GM12865 (cell line): ENCODE measurements around the gene KCNJ12.
"Not testable (repeated sequence)": the region's sequence is repeated elsewhere in the genome, so short reads cannot be mapped to it uniquely, and the experiment has no call there.

Source experiments
- DNase-seq: peaks from one replicate; pipeline ENCODE4 v3.0.0; 2010; ENCODE audit warnings: low read depth
- H3K4me3 ChIP-seq: 2 replicates; pipeline ENCODE4 v1.5.1; 2011; ENCODE audit warnings: mild to moderate bottlenecking, low read depth, low read length, control low read depth
- TF ChIP-seq, protein P1 (sequence below): IDR thresholded peaks from 2 replicates; pipeline ENCODE4 v1.5.1; 2011; ENCODE audit warnings: low read length, control low read depth, low read depth, inconsistent platforms; ENCODE audit not compliant: insufficient read depth; ENCODE audit errors: missing control alignments

The KCNJ12 gene

GRCh38 chr17:21399474-21400186 is 23.5 kb downstream of the KCNJ12 start:
- DNase-seq, result no peak

DNA sequence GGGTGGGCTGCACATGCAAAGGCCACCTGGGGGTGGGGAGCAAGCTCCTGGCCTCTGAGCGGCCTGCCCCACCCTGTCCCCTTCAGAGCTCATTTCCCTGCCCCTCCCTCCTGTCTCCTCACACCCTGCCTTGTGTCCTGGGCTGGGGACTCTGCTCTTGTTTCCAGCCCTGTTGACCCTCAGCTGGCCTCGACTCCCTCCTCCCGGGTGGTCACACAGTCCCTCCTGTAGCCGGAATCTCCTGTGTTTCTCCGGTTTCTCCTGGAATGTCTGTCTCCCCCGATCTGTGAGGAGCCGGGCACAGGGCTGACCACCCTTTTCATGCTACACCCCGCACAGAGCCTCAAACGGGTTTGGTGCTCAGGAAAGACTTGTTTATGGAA is 24.0 kb downstream of the KCNJ12 start:
- not testable (repeated sequence) for DNase-seq

More at GRCh38 chr17:21399474-21400186, 23.5 kb downstream of the KCNJ12 start:
- no peak overlapping the region for H3K4me3 ChIP-seq
- TF ChIP-seq, protein P1, sequence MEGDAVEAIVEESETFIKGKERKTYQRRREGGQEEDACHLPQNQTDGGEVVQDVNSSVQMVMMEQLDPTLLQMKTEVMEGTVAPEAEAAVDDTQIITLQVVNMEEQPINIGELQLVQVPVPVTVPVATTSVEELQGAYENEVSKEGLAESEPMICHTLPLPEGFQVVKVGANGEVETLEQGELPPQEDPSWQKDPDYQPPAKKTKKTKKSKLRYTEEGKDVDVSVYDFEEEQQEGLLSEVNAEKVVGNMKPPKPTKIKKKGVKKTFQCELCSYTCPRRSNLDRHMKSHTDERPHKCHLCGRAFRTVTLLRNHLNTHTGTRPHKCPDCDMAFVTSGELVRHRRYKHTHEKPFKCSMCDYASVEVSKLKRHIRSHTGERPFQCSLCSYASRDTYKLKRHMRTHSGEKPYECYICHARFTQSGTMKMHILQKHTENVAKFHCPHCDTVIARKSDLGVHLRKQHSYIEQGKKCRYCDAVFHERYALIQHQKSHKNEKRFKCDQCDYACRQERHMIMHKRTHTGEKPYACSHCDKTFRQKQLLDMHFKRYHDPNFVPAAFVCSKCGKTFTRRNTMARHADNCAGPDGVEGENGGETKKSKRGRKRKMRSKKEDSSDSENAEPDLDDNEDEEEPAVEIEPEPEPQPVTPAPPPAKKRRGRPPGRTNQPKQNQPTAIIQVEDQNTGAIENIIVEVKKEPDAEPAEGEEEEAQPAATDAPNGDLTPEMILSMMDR, result no peak

DNA sequence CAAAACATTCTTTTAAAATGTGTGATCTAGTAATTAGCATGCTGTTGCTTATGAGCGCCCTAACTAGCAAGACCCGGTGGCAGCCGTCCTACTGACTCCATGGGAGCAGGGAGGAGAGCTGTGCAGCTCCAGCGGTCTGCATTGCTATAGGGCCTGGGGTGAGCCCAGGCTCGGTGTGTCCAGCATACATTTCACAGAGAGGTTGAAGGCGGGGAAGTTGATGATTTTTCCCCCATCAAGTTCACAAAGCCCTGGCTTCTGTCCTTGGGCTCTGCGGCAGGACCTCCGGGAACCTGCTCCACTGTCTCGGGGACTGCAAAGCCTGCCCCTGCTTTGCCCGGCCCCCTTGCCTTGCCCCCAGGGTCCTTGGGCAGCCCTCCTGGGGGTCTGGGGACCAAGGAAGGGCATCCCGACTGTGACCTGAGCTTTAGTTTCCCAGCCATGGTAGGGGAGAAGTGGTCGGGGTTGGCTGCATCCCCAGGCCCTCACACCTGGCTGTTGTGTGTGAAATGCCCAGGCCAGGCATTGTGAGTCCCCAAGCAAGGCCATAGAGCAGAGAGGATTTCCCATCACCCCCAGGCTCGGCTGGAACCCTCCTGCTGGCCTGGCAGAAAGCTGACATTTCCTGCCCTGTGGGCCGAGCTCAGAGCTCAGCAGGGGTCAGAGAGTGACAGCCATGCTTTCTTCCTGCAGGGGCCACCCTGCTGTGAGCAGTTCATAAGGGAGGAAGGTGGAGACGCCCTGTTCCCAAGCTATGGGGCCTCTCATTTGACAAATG is 24.8 kb downstream of the KCNJ12 start:
- TF ChIP-seq, protein P1, result no peak
- DNase-seq, result no peak
- H3K4me3 ChIP-seq, result no peak overlapping the region

More for the DNA sequence above, 24.0 kb downstream of the KCNJ12 start:
- H3K4me3 ChIP-seq, result not testable (repeated sequence)

DNA sequence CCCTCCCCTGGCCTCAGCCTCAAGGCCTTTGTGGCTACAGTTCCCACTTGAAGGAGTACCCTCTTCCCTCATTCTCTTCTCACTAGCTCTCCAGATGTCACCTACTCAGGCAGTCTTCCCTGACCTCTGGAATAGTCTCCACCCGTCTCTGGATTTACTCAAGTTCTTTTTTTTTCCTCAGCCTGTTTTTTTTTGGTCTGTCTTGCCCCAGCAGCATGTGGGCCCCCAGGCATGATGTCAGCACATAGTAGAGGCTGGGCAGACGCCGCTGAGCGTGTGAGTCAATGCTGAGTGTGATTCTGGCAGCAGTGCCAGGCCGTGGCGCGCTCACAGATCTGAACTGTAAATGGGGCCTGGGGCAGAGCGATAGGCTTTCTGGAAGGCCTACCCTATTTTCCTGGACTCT is 26.0 kb downstream of the KCNJ12 start:
- not testable (repeated sequence) for DNase-seq, H3K4me3 ChIP-seq

DNA sequence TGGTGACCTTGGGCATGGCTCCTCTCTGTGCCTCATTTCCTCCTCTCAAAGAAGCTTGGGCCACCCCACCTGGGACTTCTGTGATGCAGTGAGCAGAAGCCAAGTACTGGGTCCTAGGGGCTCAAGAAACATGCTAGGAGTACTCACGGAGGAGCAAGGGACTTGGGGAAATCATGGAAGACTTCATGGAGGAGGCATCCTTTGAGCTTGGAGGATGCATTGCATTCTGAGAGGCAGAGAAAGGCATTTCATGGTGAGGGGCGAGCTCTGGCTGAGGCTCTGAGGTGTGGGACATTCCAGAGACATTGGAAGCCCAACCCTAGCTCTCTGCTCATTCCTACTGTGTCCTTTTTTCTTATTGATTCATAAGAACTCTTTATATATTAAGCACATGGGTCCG is 26.8 kb downstream of the KCNJ12 start:
- not testable (repeated sequence) for H3K4me3 ChIP-seq, DNase-seq

DNA sequence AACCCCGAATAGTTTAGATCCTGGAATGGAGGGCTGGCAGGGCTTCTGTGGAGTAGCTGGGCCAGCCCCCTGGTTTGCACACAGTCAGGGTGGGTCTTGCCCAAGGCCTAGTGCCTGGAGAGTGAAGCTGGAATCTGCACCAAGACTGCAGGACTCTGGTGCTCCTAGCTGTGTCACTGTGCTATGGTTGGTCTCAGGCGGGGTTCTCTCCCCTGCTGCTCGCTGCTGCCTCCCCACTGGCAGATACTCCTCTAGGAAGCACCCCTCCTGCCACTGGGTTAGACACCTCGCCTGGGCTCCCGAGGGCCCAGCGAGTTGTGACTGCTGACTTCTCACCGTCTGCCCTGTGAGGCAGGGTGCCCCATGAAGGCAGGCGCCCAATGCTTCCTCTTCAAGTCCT is 27.9 kb downstream of the KCNJ12 start:
- H3K4me3 ChIP-seq, DNase-seq: not testable (repeated sequence)

GRCh38 chr17:21404539-21404938 is 28.4 kb downstream of the KCNJ12 start:
- not testable (repeated sequence) for H3K4me3 ChIP-seq, DNase-seq

GRCh38 chr17:21404956-21405731 is 29.0 kb downstream of the KCNJ12 start:
- H3K4me3 ChIP-seq, DNase-seq: not testable (repeated sequence)

DNA sequence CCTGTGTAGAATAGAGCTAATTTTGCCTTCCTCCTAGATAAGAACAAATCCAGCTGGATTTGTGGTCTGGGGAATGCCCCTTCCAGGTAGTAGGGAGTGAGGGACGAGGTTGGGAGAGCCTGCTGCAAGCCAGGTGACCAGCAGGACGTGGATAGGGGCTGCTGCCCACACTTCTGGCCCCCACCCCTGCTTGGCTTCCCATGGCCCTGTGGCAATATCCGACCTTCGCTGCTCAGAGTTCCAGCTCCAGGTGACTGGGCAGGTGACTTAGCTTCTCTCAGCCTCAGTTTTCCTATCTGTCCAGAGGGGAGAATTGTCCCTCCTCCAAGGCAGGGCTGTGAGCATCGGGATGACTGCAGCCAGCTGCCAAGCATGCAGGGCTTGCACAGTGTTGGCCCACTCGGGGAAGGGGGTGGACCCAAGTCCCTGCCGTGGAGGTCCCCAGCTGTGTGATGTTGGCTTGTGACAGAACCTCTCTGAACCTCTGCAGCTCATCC is 29.8 kb downstream of the KCNJ12 start:
- not testable (repeated sequence) for DNase-seq, H3K4me3 ChIP-seq

DNA sequence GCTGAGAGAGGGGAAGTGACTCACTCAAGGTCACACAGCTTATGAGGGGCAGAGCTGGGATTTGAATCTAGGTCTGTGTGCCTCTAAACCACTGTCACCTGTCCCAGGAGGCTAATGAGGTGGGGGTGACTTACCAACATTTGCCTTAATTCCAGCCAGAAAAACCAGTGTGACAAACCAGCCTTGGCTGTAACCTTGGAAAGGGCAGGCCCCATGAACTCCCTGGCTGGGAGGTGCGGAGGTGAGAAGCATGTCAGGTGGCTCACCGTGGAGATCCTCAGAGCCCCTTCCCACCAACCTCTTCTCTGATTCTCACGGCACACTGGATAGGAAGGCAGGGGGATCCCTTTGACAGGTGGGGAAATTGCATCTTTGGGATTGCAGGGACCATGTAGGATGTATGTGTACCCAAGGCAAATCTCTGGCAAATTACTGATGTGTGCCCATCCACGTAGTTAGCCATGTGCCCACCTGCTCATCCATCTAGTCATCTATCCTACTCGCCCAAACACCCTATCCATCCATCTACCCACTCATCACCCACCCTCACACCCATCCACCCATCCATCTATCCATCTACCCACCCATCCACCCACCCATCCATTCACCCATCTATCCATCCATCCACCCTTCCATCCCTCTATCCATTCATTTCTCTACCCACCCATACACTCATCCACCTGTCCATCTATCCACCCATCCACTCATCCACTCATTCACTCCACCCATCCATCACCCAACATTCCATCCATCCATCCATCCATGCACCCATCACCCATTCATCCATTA is 30.7 kb downstream of the KCNJ12 start:
- not testable (repeated sequence) for DNase-seq, H3K4me3 ChIP-seq

DNA sequence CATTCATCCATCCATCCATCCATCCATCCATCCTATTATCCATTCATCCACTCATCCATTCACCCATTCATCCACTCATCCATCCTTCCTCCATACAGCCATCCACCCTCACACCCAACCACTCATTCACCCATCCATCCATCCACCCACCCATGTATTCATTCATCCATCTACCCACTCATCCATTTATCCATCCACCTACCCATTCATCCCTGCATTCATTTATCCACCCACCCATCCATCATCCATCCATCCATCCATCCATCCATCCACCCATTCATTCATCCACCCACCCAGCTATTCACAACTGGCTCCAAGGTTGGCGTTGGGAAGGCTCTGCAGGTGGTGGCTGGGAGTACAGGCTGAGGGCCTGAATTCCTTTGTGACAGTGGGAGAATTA is 31.6 kb downstream of the KCNJ12 start:
- not testable (repeated sequence) for H3K4me3 ChIP-seq, DNase-seq

GRCh38 chr17:21408224-21408623 is 32.1 kb downstream of the KCNJ12 start:
- DNase-seq, H3K4me3 ChIP-seq: not testable (repeated sequence)

DNA sequence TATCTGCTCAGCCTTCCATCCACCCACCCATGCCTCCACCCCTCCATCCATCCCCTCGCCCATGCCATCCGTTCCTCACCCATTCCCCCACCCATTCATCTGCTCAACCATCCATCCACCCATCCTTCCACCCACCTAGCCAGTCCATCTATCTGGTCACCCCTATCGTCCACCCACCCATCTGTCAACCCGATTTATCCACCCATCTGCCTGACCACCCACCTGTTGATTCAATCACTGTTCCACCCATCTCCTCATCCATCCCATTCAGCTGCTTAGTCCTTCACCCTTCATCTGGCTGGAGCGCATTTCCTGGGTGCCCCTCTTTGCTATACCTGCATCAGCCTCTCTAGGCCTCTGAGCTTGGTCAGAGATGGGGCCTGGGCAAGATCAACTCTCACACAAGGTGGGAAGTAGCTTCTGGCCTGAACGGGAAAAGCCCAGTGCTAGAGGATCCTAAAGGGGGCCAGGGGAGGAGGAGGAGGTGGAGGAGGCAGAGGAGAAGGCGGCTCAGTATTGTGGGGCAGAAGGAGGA is 32.7 kb downstream of the KCNJ12 start:
- DNase-seq, H3K4me3 ChIP-seq: not testable (repeated sequence)

- DNase-seq, H3K4me3 ChIP-seq: not testable (repeated sequence)
Observed at GRCh38 chr17:21409388-21409787, 33.2 kb downstream of the KCNJ12 start.

DNA sequence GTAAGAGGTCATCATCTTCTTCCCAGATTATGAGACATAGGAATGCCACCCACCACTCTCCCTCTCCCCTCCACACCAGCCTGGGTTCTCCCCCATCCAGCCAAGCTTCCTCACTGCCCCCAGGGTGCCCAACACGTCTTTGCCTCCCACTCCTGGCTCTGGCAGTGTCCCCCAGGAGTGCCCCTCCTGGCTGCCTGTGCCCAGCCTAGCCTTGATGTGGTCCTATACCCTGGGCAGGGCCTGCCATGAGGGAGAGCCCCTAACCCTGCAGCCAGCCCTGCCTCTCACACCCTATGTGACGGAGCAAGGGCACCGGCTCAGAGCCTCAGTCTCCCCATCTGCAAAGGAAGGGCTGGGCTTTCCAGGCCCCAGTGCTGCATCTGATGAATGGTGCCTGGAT is 33.8 kb downstream of the KCNJ12 start:
- H3K4me3 ChIP-seq, DNase-seq: not testable (repeated sequence)
